HFFc6 (cell line): ENCODE results near the gene FGF18. TPM values are rescaled to one million over a fixed set of nuclear protein-coding genes. Genes with fewer than 3 reads are reported as not detected.

Experiments
- DNase-seq: peaks from one replicate; pipeline ENCODE4 v3.0.0-alpha.2; 2018
- H3K27ac Mint-ChIP-seq: 2 replicates; pipeline ENCODE4 v1.8.0; 2020; ENCODE audit warnings: mild to moderate bottlenecking, mixed read lengths
- H3K27me3 Mint-ChIP-seq: 2 replicates; pipeline ENCODE4 v1.8.0; 2021; ENCODE audit warnings: mild to moderate bottlenecking, moderate library complexity, mixed read lengths; ENCODE audit not compliant: insufficient read depth
- H3K36me3 Mint-ChIP-seq: 2 replicates; pipeline ENCODE4 v1.8.0; 2021; ENCODE audit warnings: low read depth, mixed read lengths
- H3K4me1 Mint-ChIP-seq: 2 replicates; pipeline ENCODE4 v1.8.0; 2020; ENCODE audit warnings: low read depth, mixed read lengths
- H3K4me3 Mint-ChIP-seq: 2 replicates; pipeline ENCODE4 v1.8.0; 2020; ENCODE audit warnings: mild to moderate bottlenecking, moderate library complexity, mixed read lengths
- H3K9me3 Mint-ChIP-seq: 2 replicates; pipeline ENCODE4 v1.8.0; 2020; ENCODE audit warnings: mild to moderate bottlenecking, mixed read lengths
- CTCF ChIP-seq: fragments of 200-600 bp; sonication (generic); IDR thresholded peaks from 2 replicates; pipeline ENCODE4 v1.5.0; 2021; ENCODE audit warnings: antibody characterized with exemption, mild to moderate bottlenecking
- total RNA-seq, 6 experiments: library from RNA; stranded (reverse); fragmentation: NEBNext Ultra II Directional; extraction: Animal tissue kit (Norgen Biotek cat#: 25700); gene quantifications; 2 replicates in 1 of 6; 3 replicates in 5 of 6; pipeline ENCODE4 v1.2.3, GENCODE V29; 2021

The FGF18 gene
- total RNA-seq, 6 experiments from 2014 or later = 0.16 to 0.17 TPM; not detected in 4

GRCh38 chr5:171445644-171446516, 26.4 kb downstream of the FGF18 start:
- TF ChIP-seq CTCF = no peak
- peak; percentile 53 for DNase-seq
- peak overlapping the region; percentile 15 for H3K27ac Mint-ChIP-seq

GRCh38 chr5:171447226-171447625, 27.8 kb downstream of the FGF18 start:
- Mint-ChIP-seq H3K4me3 (no peak overlapping the region), H3K9me3 (no peaks in the 10 kb centered on the region), H3K27me3 (peaks cover 5% of the 10 kb centered on the region), H3K27ac (no peak overlapping the region), H3K36me3 (no peaks in the 10 kb centered on the region), H3K4me1 (peaks cover 29% of the 10 kb centered on the region)
- no peak for TF ChIP-seq CTCF
- no peak for DNase-seq

More at GRCh38 chr5:171445644-171446516, 26.4 kb downstream of the FGF18 start:
- peaks cover 15% of the 10 kb centered on the region for H3K27me3 Mint-ChIP-seq
- no peak overlapping the region for H3K4me3 Mint-ChIP-seq
- no peaks in the 10 kb centered on the region for H3K36me3 Mint-ChIP-seq
- H3K9me3 Mint-ChIP-seq = no peaks in the 10 kb centered on the region
- peaks cover 29% of the 10 kb centered on the region for H3K4me1 Mint-ChIP-seq

GRCh38 chr5:171449426-171449825, 30.0 kb downstream of the FGF18 start:
- Mint-ChIP-seq H3K27ac (no peak overlapping the region), H3K4me1 (peaks cover 29% of the 10 kb centered on the region), H3K4me3 (no peak overlapping the region), H3K27me3 (peaks cover 5% of the 10 kb centered on the region), H3K9me3 (no peaks in the 10 kb centered on the region), H3K36me3 (no peaks in the 10 kb centered on the region)
- TF ChIP-seq CTCF = no peak
- DNase-seq = no peak

- Mint-ChIP-seq H3K4me1 (peaks cover 19% of the 10 kb centered on the region), H3K9me3 (no peaks in the 10 kb centered on the region), H3K4me3 (peak overlapping the region; percentile 80), H3K36me3 (no peaks in the 10 kb centered on the region), H3K27me3 (peaks cover 5% of the 10 kb centered on the region), H3K27ac (peak overlapping the region; percentile 89)
- DNase-seq = peak; percentile 65
- no peak for TF ChIP-seq CTCF
Measured at GRCh38 chr5:171450423-171451331, 31.2 kb downstream of the FGF18 start.

GRCh38 chr5:171451421-171451820, 32.0 kb downstream of the FGF18 start:
- no peaks in the 10 kb centered on the region for H3K36me3 Mint-ChIP-seq
- no peaks in the 10 kb centered on the region for H3K9me3 Mint-ChIP-seq
- no peak for TF ChIP-seq CTCF
- DNase-seq = no peak
- peaks cover 14% of the 10 kb centered on the region for H3K4me1 Mint-ChIP-seq
- peak overlapping the region; percentile 89 for H3K27ac Mint-ChIP-seq
- peaks cover 5% of the 10 kb centered on the region for H3K27me3 Mint-ChIP-seq
- H3K4me3 Mint-ChIP-seq = peak overlapping the region; percentile 43; the same call in 1 of the 2 replicates
